ENCODE measurements around the gene CYB561D1.
A peak's percentile ranks its signal among the peaks of the same experiment; 100 is the strongest.

DNA sequence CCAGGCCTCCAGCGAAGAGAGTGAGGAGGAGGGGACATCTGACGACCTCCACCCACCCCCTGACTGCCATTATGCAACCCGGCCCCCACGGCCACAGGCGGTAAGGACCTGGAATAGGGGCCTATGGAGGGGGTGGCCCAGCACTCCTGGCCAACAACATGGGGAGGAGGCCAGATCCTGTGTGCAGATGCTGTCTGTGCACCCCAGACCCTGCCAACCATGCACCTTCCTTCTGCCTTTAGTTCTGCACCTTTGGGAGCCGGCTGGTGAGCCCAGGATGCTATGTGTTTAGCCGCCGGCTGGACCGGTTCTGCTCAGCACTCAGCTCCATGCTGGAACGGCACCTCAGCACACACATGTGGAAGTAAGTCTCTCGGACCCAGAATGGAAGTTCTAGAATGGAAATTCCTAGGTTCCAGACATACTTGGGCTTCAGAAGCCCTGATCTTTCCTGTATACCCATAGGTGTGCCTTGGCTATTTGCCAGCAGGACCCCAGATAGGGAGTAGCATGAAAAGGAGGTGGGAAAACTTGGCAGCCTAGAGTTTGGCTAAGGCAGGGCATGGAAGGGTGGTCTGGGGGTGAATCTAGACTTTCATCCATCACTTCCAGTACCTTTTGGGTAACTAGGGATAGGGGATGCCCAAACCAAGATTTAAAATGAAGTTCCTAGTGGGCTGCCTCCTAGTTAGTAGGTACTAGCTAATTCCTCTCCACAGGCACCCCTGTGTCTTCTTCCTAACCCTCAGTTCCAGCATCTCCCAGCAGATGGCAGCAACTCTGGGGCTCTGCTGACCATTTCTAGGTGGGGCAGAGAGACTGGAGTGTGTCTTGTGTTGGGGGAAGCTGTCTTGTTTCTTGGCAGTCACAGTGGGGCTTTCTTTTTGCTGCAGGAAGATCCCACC, 3.6 kb upstream of the CYB561D1 start:
- TF ChIP-seq, protein P1, sequence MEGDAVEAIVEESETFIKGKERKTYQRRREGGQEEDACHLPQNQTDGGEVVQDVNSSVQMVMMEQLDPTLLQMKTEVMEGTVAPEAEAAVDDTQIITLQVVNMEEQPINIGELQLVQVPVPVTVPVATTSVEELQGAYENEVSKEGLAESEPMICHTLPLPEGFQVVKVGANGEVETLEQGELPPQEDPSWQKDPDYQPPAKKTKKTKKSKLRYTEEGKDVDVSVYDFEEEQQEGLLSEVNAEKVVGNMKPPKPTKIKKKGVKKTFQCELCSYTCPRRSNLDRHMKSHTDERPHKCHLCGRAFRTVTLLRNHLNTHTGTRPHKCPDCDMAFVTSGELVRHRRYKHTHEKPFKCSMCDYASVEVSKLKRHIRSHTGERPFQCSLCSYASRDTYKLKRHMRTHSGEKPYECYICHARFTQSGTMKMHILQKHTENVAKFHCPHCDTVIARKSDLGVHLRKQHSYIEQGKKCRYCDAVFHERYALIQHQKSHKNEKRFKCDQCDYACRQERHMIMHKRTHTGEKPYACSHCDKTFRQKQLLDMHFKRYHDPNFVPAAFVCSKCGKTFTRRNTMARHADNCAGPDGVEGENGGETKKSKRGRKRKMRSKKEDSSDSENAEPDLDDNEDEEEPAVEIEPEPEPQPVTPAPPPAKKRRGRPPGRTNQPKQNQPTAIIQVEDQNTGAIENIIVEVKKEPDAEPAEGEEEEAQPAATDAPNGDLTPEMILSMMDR (IDR thresholded peaks at IDR 0.05; ENCODE audit: extremely low read depth in 1 of 2, insufficient read depth in 1 of 2, low read depth in 1 of 2, low read length in 2 of 2), result peak; percentile 81 to 85
- TF ChIP-seq POLR2A (IDR thresholded peaks at IDR 0.05; ENCODE audit: low read depth, low read length), result no peak
- no peak for TF ChIP-seq POLR2AphosphoS5 (IDR thresholded peaks at IDR 0.05; ENCODE audit: insufficient read depth, low read depth, low read length)
- no peak for TF ChIP-seq GATA2 (IDR thresholded peaks at IDR 0.05; ENCODE audit: insufficient read depth, insufficient read length, low read depth, low read length)
- TF ChIP-seq, protein P2, sequence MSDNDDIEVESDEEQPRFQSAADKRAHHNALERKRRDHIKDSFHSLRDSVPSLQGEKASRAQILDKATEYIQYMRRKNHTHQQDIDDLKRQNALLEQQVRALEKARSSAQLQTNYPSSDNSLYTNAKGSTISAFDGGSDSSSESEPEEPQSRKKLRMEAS (IDR thresholded peaks at IDR 0.05; ENCODE audit: insufficient read depth, insufficient read length), result no peak
- TF ChIP-seq MYC (IDR thresholded peaks at IDR 0.05; ENCODE audit: low read depth, low read length), result no peak
- TF ChIP-seq EZH2 (IDR thresholded peaks at IDR 0.05; ENCODE audit: borderline replicate concordance, low read depth, low read length, severe bottlenecking), result no peak
- TF ChIP-seq JUN (IDR thresholded peaks at IDR 0.05; ENCODE audit: borderline replicate concordance, insufficient read depth, insufficient read length, low read depth), result no peak
- TF ChIP-seq FOS (IDR thresholded peaks at IDR 0.05; ENCODE audit: borderline replicate concordance, insufficient read depth, low read length), result no peak

Data from endothelial cell of umbilical vein (primary cell).